ENCODE measurements around the gene CPB1. TPM values are rescaled to one million over a fixed set of nuclear protein-coding genes. Genes with fewer than 3 reads are reported as not detected.

Gene CPB1
- total and polyA plus RNA-seq, 12 donors, result 15.7 to 569 (median 104) TPM

DNA sequence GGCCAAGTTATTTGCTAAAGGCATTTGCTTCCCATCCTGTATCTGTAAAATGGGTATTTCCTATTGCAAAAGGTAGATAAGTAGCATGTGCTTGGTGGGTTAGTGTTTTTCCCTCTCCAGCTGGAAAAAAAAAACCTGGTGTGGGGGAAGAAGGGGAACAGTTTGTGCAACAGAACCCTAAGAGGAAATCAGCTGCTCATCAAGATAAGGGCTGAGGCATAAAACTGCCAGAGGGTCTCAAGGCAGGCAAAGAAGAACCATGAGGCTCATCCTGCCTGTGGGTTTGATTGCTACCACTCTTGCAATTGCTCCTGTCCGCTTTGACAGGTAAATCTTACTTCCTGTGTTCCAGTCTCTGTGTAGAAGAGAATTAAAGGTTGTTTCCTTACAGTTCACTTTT is 37.4 kb downstream of the CPB1 start, which contains the start of gene CPA3:
TSS of gene CPA3 (plus strand) at position 248 of the 400 bp plus-strand sequence. CDS start at position 260, 12 bp downstream.
- intact Hi-C loops (cut with DNase I), result no loop called here
- TF ChIP-seq, protein P1, sequence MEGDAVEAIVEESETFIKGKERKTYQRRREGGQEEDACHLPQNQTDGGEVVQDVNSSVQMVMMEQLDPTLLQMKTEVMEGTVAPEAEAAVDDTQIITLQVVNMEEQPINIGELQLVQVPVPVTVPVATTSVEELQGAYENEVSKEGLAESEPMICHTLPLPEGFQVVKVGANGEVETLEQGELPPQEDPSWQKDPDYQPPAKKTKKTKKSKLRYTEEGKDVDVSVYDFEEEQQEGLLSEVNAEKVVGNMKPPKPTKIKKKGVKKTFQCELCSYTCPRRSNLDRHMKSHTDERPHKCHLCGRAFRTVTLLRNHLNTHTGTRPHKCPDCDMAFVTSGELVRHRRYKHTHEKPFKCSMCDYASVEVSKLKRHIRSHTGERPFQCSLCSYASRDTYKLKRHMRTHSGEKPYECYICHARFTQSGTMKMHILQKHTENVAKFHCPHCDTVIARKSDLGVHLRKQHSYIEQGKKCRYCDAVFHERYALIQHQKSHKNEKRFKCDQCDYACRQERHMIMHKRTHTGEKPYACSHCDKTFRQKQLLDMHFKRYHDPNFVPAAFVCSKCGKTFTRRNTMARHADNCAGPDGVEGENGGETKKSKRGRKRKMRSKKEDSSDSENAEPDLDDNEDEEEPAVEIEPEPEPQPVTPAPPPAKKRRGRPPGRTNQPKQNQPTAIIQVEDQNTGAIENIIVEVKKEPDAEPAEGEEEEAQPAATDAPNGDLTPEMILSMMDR (IDR thresholded peaks at IDR 0.05), result no peak
- TF ChIP-seq POLR2A (IDR thresholded peaks at IDR 0.05), result no peak

DNA sequence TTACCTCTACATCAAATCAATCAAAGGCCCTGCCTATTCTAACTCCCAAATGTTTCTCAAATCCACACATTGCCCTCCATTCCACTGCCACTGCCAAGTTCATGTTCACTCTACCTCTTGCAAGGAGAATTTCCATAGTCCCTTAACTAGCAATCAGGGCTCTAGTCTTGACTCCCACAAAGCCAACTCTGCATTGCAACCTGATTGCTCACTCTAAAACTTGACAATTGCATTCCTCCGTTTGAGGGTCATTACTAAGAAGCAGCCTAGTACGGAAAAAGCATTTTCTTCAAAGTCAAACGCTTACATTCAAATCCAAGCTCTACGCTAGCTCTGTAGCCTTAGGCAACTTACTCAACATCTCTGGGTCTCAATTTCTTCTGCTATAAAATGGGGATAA is 38.6 kb downstream of the CPB1 start:
- H3K27me3 ChIP-seq, result no peaks in the 10 kb centered on the region
- TF ChIP-seq POLR2A (IDR thresholded peaks at IDR 0.05), result no peak
- TF ChIP-seq, protein P1 (IDR thresholded peaks at IDR 0.05), result no peak
- H3K4me1 ChIP-seq (replicated peaks in 1 of 2), result no peaks in the 10 kb centered on the region
- 93 to 97% (median 94%) methylated on average over 4 of the region's 4 CpGs for WGBS, 4 donors
- intact Hi-C loops (cut with DNase I), result no loop called here
- H3K27ac ChIP-seq, result no peak overlapping the region
- no peak overlapping the region for H3K4me3 ChIP-seq
- no peaks in the 10 kb centered on the region for H3K36me3 ChIP-seq (replicated peaks in 1 of 2)
- no peaks in the 10 kb centered on the region for H3K9me3 ChIP-seq (replicated peaks in 1 of 3)
- no peak for DNase-seq

More for the DNA sequence above, 37.4 kb downstream of the CPB1 start, which contains the start of gene CPA3:
- DNase-seq, result no peak
- no peak within 1 kb of the TSS for H3K27ac ChIP-seq
- H3K4me3 ChIP-seq, result no peak within 1 kb of the TSS
- no peaks in the 10 kb centered on the region for H3K4me1 ChIP-seq (replicated peaks in 1 of 2)
- H3K9me3 ChIP-seq (replicated peaks in 1 of 3), result no peaks in the 10 kb centered on the region
- H3K27me3 ChIP-seq, result no peaks in the 10 kb centered on the region
- H3K36me3 ChIP-seq (replicated peaks in 1 of 2), result no peaks in the 10 kb centered on the region
- 72 to 76% (median 74%) methylated on average over 1 of the region's 1 CpG for WGBS, 4 donors

DNA sequence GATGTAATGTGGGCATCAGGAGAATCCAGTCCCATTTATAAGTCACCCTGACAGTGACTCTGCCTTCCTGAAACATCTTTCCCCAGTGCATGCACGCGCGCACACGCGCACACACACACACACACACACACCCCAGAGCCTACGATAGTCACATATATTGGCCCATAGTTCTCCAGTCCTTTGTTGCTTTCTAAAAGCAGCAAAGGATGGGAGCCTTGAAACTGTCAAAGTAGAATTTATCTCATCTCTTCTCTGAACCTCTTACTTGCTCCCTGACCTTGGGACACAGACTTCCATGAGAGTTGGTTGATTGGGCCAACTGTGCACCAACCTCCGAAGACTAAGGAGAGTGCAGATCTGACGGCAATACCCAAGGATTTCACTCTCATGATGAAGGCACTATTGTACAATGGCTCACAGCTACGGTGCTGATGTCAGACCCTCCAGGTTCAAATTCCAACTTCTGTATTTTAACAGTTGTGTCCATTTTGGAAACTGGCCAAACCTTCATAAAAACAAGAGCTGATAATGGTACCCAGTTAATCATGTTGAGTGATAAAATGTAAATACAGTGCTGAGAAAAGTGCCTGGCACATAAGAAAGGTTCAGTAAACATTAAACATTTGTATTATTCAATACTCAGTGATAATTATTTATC is 45.8 kb downstream of the CPB1 start:
- DNase-seq, result no peak
- intact Hi-C loops (cut with DNase I), result no loop called here
- no peaks in the 10 kb centered on the region for H3K4me1 ChIP-seq (replicated peaks in 1 of 2)
- H3K27me3 ChIP-seq, result no peaks in the 10 kb centered on the region
- H3K4me3 ChIP-seq, result no peak overlapping the region
- H3K9me3 ChIP-seq (replicated peaks in 1 of 3), result no peaks in the 10 kb centered on the region
- H3K36me3 ChIP-seq (replicated peaks in 1 of 2), result no peaks in the 10 kb centered on the region
- H3K27ac ChIP-seq, result no peak overlapping the region
- TF ChIP-seq, protein P1 (IDR thresholded peaks at IDR 0.05), result no peak
- TF ChIP-seq POLR2A (IDR thresholded peaks at IDR 0.05), result no peak
- 85 to 91% (median 88%) methylated on average over 9 of the region's 9 CpGs for WGBS, 4 donors

DNA sequence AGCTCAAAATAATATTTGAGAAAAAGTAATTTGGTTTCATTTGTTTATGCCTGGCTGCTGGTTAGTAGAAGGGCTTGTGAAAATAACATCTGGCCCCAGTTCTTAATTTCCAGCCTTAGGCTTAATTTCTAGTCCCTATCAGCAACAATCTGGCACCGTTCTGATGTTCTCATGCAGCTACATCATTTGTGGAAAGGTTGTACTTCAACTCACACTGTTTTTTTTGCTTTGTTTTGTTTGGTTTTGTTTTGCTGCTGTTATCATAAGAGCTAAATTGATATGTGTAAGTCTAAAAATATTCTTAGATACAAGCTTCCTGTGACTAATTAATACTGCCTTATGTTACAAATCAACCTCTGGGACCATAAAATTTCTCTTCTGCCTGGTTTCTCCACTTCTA is 46.4 kb downstream of the CPB1 start:
- intact Hi-C loops (cut with DNase I), result no loop called here
- 59 to 77% (median 63%) methylated on average over 1 of the region's 1 CpG for WGBS, 4 donors
- no peaks in the 10 kb centered on the region for H3K36me3 ChIP-seq (replicated peaks in 1 of 2)
- H3K9me3 ChIP-seq (replicated peaks in 1 of 3), result no peaks in the 10 kb centered on the region
- H3K27me3 ChIP-seq, result no peaks in the 10 kb centered on the region
- no peaks in the 10 kb centered on the region for H3K4me1 ChIP-seq (replicated peaks in 1 of 2)
- DNase-seq, result no peak
- H3K4me3 ChIP-seq, result no peak overlapping the region
- TF ChIP-seq, protein P1 (IDR thresholded peaks at IDR 0.05), result no peak
- TF ChIP-seq POLR2A (IDR thresholded peaks at IDR 0.05), result no peak
- no peak overlapping the region for H3K27ac ChIP-seq
